Glomerular visceral epithelial cell (primary cell): ENCODE data around the gene OXGR1.
A peak's percentile ranks its signal among the peaks of the same experiment; 100 is the strongest.

Source experiments
- DNase-seq: peaks from one replicate; pipeline ENCODE4 v3.0.0-alpha.2; 2016; ENCODE audit errors: extremely low spot score

OXGR1 gene

DNA sequence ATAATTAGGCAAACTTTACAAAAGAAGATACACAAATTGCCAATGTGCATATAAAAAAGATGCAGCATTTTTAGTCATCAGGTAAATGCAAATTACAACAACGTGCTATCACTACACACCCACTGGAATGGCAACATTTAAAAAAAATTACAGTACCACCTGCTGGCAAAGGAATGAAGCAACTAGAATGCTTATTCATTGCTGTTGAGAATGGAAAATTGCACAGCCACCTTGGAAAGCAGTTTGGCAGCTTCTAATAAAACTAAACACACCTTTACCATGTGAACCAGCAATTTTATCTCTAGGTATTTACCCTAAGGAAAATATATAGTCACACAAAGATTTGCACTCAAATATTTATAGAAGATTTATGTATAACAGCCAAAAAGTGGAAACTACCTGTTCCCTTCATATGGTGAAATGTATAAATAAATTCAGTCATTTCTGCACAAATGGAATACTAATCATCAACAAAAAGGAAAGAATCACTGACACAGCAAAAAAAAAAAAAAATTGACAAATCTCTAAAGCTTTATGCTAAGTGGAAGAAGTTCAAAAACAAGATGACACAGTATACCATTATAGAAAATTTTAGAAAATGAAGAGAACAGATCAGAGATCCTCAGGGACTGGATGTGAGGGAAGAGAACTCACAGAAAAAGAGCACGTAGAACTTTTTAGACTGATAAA lies 30.3 kb downstream of the OXGR1 start:
- no peak for DNase-seq

GRCh38 chr13:96960379-96960778 lies 33.9 kb downstream of the OXGR1 start:
- DNase-seq: no peak

GRCh38 chr13:96958286-96958891 lies 35.9 kb downstream of the OXGR1 start:
- DNase-seq: peak; percentile 9

DNA sequence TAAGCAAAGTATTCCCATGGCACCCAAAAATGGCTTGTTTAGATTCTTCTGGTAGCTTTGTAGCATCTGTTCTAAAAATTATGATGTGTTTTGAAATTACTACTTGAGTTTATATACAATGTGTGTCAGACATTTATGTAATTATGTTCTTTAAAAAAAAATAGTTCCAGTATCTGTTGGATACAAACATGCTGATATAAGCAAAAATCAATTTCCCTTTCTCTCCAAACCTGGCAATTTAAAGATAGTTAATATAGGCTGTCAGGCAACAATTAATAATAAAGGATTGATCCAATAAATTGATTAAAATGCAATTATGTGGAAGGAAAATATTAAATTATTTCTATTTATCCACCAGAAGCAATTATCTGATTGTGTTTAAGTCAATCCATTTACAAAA lies 41.7 kb downstream of the OXGR1 start:
- no peak for DNase-seq

GRCh38 chr13:96948127-96948526 lies 46.1 kb downstream of the OXGR1 start:
- DNase-seq: no peak

- DNase-seq: no peak
Observed at GRCh38 chr13:96947343-96947910, 46.8 kb downstream of the OXGR1 start.

GRCh38 chr13:96946709-96947311 lies 47.5 kb downstream of the OXGR1 start:
- no peak for DNase-seq

DNA sequence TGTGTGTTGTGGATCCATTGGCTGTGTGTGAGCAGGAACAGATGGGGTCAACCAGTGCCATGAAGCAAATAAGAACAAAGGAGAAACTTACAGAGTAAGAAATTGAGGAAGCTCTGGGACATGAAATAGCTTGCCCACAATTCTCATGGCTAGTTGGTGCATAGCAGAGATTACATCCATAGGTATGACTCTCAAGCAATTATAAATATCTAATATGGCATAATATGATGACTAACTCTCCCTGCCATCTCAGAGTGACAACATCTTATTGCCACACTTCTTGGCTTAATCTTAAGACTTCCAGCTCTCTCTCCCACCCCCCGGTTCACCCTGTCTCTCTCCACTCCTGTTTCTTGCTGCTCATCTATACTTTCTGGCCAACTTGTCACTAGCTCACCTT lies 53.3 kb downstream of the OXGR1 start:
- DNase-seq: no peak

DNA sequence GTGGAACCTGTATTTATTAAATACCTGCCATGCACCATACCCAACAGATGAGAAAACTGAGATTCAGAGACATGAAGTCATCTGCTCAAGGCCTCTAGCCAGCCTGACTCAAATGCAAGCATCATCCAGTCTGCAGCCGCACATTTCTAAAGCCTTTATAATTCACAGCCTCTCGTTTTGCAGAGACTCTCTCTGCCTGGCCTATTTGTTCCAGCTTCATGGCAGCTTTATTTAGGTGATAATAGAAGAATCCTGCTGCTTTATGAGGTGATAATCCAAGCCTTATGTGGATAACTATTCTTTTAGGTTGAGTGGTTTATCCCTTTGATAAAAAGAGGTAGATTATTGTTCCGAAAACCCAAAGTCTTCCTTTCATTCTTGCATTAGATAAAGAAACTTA lies 58.4 kb downstream of the OXGR1 start:
- no peak for DNase-seq
